ENCODE measurements around the gene ABLIM3. TPM values are rescaled to one million over a fixed set of nuclear protein-coding genes. Genes with fewer than 3 reads are reported as not detected.

The ABLIM3 gene
- total RNA-seq, 2 experiments from 2014 or later = not detected

DNA sequence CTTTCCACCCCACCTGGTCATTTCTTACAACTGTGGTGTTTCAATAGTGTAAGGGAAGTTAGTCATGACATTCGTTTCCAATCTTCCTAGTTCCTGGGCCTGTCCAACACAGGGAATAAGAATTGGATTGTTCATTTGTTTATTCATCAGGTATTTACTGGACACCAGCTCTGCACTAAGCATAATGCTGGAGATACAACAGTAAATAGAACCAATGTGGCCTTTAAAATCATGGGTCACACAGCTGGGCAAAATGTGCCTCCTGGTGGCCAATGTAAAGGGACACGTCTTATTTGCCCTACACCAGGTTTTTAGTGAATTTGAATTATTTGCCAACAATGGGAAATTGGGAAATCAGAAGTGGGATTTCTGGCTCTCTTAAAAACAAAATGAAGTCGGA, 10.4 kb downstream of the ABLIM3 start:
- DNase-seq (no peak), ATAC-seq (no peak)
- H3K27me3 Mint-ChIP-seq (ENCODE audit: low read depth) = peaks cover 9% of the 10 kb centered on the region
- no peaks in the 10 kb centered on the region for H3K4me1 Mint-ChIP-seq (ENCODE audit: low read depth)
- H3K36me3 Mint-ChIP-seq (ENCODE audit: low read depth) = no peaks in the 10 kb centered on the region
- POLR2A ChIA-PET = no interaction called here
- no peaks in the 10 kb centered on the region for H3K9me3 Mint-ChIP-seq (ENCODE audit: insufficient read depth)
- CTCF ChIA-PET = no interaction called here
- H3K27ac Mint-ChIP-seq = no peak overlapping the region
- H3K4me3 Mint-ChIP-seq = no peak overlapping the region

DNA sequence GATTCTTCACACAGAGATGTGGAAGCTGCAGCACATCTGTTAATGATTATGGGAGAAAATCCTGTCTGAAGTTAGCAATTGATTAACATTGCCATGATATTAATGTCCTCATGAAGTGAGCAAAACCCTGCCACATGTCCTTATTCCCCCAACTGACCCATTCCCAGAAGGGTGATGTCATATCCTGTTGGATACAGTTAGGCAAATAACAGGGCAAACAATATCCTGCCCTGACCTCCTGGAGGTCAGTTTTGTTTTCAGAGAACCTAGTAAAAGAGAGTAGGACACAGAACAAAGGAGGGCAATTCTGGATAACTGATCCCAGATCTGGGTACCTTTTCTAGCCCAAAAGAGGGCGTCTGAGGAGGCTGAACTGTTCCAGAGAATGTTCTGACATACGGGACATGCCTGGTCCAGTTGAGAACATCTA, 11.0 kb downstream of the ABLIM3 start:
- no peak overlapping the region for H3K4me3 Mint-ChIP-seq

DNA sequence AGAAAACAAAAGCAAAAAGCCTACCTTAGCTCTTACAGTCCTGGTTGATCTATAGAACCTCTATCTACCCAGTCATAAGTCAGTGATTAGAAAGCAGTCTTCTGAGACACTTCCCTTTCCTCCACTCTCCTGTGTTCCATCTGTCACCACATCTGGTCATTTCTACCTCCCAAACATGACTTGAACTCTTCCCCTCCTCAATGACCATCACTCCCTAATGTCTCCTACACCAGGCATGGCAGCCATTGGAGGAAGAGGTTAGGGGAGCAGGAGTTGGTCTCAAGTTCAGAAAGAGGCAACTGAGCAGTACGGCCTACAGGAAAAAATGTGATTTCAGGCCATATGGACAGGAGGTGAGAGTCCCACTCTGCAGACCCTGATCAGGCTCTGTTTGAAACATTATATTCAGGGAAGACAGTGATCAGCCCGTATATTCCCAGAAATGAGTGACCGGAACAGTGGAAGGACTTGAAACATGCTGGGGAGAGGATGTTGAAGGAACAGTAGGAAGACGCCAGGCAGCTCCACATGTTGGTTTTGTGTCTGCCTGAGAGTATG, 12.0 kb downstream of the ABLIM3 start:
- no peak overlapping the region for H3K27ac Mint-ChIP-seq
- no peak overlapping the region for H3K4me3 Mint-ChIP-seq
- no peak for DNase-seq
- H3K27me3 Mint-ChIP-seq (ENCODE audit: low read depth) = peaks cover 12% of the 10 kb centered on the region
- ATAC-seq = no peak
- no peaks in the 10 kb centered on the region for H3K4me1 Mint-ChIP-seq (ENCODE audit: low read depth)
- H3K36me3 Mint-ChIP-seq (ENCODE audit: low read depth) = no peaks in the 10 kb centered on the region
- POLR2A ChIA-PET = no interaction called here
- H3K9me3 Mint-ChIP-seq (ENCODE audit: insufficient read depth) = no peaks in the 10 kb centered on the region
- CTCF ChIA-PET = no interaction called here

More for the DNA sequence above, 11.0 kb downstream of the ABLIM3 start:
- POLR2A ChIA-PET = no interaction called here
- DNase-seq (no peak), ATAC-seq (no peak)
- H3K27ac Mint-ChIP-seq = no peak overlapping the region
- no peaks in the 10 kb centered on the region for H3K9me3 Mint-ChIP-seq (ENCODE audit: insufficient read depth)
- no peaks in the 10 kb centered on the region for H3K36me3 Mint-ChIP-seq (ENCODE audit: low read depth)
- H3K27me3 Mint-ChIP-seq (ENCODE audit: low read depth) = peaks cover 9% of the 10 kb centered on the region
- no peaks in the 10 kb centered on the region for H3K4me1 Mint-ChIP-seq (ENCODE audit: low read depth)
- CTCF ChIA-PET = no interaction called here

DNA sequence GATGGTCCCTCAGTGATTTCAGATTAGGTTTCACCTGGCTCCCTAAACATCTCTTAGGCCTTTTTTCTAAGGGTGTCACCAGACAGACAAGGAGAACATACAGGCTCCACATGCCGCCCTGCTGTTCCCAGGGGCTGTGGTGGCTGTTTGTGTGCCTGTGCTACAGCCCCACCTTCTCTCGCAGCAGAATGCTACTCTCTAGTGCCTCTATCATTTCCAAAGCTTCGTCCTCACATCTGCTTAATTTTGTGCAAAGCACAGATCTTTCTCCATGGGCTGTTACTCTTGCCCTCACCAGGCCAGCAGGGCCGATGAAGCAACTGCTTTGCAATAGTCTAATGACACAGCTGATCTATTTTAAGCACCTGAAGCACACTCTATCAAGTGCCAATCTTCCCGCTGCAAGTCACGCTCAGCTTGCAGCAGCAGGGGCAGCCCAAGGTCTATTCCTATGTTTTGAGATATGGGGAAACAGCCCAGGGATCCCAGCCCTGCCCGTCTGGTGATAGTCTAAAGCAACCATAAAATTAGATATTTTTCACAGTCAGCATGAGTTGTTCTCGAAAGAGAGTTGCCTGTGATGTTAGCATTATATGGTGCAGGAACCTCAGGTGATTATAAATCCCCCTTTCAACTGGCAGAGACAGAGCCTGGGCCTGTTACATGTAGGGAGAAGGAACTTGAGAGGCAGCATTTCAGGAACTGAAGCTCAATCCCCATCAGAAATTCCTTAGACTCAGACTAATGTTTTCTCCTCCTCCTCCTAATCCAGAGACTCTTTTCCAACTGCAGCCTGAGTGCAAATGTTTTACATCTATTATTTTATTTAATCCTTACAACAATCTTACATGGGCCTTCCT, 12.7 kb downstream of the ABLIM3 start:
- ChIA-PET CTCF (no interaction called here), POLR2A (no interaction called here)
- Mint-ChIP-seq H3K27ac (no peak overlapping the region), H3K4me1 (ENCODE audit: low read depth) (no peaks in the 10 kb centered on the region), H3K27me3 (ENCODE audit: low read depth) (peaks cover 14% of the 10 kb centered on the region), H3K36me3 (ENCODE audit: low read depth) (no peaks in the 10 kb centered on the region), H3K9me3 (ENCODE audit: insufficient read depth) (no peaks in the 10 kb centered on the region), H3K4me3 (no peak overlapping the region)
- ATAC-seq (no peak), DNase-seq (no peak)

DNA sequence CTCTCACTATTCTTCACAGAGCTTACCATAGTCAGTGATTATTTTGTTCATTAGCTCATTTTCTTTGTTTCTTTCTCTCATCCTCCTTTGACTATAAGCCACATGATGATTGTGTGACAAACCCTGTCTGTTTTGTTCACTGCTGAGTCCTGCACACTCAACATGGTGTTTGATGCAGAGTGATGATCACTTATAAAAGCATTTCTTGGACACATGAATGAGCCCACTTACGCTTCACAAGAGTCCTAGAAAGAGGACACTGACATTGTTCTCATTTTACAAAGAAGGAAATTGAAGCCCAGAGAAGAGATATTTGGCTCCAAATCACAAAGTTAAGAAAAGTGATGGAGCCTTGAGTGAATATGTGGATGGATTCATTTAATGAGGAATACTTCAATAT, 13.4 kb downstream of the ABLIM3 start:
- H3K4me1 Mint-ChIP-seq (ENCODE audit: low read depth) = no peaks in the 10 kb centered on the region
- POLR2A ChIA-PET = no interaction called here
- CTCF ChIA-PET = no interaction called here

DNA sequence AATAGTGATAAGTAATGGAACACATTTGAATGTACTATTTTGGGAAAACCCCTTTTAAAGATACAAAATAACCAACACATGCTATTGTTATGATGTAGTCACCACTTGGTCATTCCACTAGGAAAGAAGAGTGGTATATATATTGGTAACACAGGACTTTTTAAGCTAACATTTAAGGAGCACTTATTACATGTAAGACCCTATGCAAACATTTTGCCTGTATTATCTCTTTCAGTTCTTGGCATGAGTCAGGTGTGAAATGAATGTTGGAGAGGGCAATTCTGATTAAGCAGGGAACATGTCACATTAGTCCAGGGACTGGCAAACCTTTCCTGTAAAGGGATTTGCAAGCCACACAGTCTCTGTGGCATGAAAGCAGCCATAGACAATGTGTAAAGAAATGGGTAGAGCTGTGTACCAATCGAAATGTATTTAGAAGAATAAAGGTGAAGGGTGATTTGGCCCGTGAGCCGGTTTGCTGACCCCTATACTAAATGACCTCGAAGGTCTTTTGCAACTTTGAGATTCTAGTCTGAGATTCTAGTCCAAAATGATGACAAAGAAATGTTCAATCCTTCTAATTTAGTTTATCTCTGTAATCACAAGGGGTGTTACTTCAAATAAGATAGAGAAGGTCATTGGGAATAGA, 15.3 kb downstream of the ABLIM3 start:
- no peak for ATAC-seq
- no peak for DNase-seq
- no peak overlapping the region for H3K27ac Mint-ChIP-seq

More for the DNA sequence above, 13.4 kb downstream of the ABLIM3 start:
- Mint-ChIP-seq H3K4me3 (no peak overlapping the region), H3K27me3 (ENCODE audit: low read depth) (peaks cover 17% of the 10 kb centered on the region), H3K9me3 (ENCODE audit: insufficient read depth) (no peaks in the 10 kb centered on the region), H3K27ac (no peak overlapping the region), H3K36me3 (ENCODE audit: low read depth) (no peaks in the 10 kb centered on the region)
- ATAC-seq (no peak), DNase-seq (no peak)

DNA sequence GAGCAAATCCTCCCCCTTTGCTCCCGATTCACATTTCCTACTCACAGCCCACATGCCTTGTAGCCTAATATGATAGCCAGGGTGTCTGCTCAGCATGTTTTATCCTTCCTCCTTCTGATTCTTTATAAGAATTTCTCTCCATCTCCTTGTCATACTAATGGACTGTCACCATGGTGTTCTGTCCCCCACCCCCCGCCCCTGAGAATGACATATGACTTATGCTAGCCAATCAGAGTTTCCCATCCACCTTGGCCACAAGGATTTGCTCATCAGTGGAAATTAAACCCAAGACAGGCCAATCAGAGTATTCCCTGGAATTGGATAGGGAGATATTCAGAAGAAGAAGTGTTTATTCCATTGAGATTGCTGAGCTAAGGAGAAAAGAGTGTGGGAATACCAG, 16.0 kb downstream of the ABLIM3 start:
- POLR2A ChIA-PET = no interaction called here
- ATAC-seq = no peak
- no peaks in the 10 kb centered on the region for H3K9me3 Mint-ChIP-seq (ENCODE audit: insufficient read depth)
- no peaks in the 10 kb centered on the region for H3K4me1 Mint-ChIP-seq (ENCODE audit: low read depth)
- no peak overlapping the region for H3K27ac Mint-ChIP-seq
- DNase-seq = no peak
- no peak overlapping the region for H3K4me3 Mint-ChIP-seq
- CTCF ChIA-PET = interaction anchor here (1.4 kb wide), 1 partner anchor 16 kb away, joined by 4 read pairs; the partner anchor contains the start of gene ABLIM3
- no peaks in the 10 kb centered on the region for H3K36me3 Mint-ChIP-seq (ENCODE audit: low read depth)
- peaks cover 17% of the 10 kb centered on the region for H3K27me3 Mint-ChIP-seq (ENCODE audit: low read depth)

More for the DNA sequence above, 15.3 kb downstream of the ABLIM3 start:
- no peaks in the 10 kb centered on the region for H3K4me1 Mint-ChIP-seq (ENCODE audit: low read depth)
- ChIA-PET CTCF (interaction anchor here (0.7 kb wide), 1 partner anchor 108 kb away, joined by 3 read pairs; no protein-coding TSS in a partner anchor), POLR2A (no interaction called here)
- no peaks in the 10 kb centered on the region for H3K9me3 Mint-ChIP-seq (ENCODE audit: insufficient read depth)
- no peak overlapping the region for H3K4me3 Mint-ChIP-seq
- peaks cover 17% of the 10 kb centered on the region for H3K27me3 Mint-ChIP-seq (ENCODE audit: low read depth)
- H3K36me3 Mint-ChIP-seq (ENCODE audit: low read depth) = no peaks in the 10 kb centered on the region

DNA sequence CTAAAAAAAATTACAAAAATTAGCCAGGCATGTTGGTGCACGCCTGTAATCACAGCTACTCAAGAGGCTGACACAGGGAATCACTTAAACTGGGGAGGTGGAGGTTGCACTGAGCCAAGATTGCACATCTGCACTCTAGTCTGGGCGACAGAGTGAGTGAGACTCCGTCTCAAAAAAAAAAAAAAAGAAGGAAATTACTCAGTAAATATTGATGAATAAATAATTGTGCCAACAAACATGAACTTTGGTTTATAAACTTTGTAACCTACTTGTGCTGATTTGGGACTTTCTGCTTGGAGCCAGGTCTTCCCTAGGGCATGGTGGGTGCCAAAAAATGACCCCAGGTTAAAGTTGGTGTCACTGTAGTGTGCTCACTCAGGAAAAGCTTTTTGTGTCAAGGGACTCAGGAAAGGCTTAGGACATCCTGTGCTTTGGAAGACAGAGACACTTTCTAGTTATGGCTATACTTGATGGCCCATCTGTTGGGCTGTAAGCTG, 19.0 kb downstream of the ABLIM3 start:
- Mint-ChIP-seq H3K27me3 (ENCODE audit: low read depth) (peaks cover 19% of the 10 kb centered on the region), H3K4me3 (no peak overlapping the region), H3K9me3 (ENCODE audit: insufficient read depth) (no peaks in the 10 kb centered on the region), H3K27ac (no peak overlapping the region), H3K36me3 (ENCODE audit: low read depth) (no peaks in the 10 kb centered on the region), H3K4me1 (ENCODE audit: low read depth) (no peaks in the 10 kb centered on the region)
- CTCF ChIA-PET = interaction anchor here (0.9 kb wide), 1 partner anchor 45 kb away, joined by 3 read pairs; no protein-coding TSS in a partner anchor
- ATAC-seq (no peak), DNase-seq (no peak)
- POLR2A ChIA-PET = no interaction called here

DNA sequence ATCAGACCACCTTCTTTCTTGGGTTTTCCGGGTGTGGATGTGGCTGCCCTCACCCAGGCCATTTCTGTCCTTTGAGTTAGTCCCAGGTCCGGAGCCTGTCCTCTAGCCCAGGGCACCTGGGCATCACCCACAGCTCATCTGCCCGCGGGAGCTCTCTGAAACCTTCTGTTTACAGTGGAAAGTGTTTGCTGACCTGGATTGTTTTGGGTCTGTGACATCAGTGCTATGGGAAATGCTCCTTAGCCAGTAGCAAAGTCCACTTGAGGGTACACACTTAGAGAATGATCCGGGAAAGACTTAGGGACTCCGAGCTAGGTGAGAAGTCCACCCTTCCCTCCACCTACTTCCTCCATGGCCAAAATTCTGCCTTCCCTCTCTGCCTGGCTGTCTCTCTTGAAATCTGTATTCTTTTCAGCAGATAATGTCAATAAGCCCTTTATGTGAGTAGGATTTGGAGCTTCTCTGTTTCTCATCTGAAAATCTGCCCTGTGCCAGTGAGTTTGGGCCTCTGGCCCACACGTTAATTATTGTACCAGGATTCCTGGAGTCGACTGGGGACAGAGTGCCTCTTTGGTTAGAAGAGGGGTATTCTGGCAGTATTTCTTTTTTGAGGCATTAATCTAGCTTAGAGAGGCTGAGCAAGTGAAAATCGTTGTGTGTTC, 19.9 kb downstream of the ABLIM3 start:
- H3K4me1 Mint-ChIP-seq (ENCODE audit: low read depth) = no peaks in the 10 kb centered on the region
- no peaks in the 10 kb centered on the region for H3K9me3 Mint-ChIP-seq (ENCODE audit: insufficient read depth)
- ChIA-PET POLR2A (no interaction called here), CTCF (interaction anchor here (0.9 kb wide), 1 partner anchor 46 kb away, joined by 3 read pairs; no protein-coding TSS in a partner anchor)
- DNase-seq = no peak
- no peak for ATAC-seq
- no peak overlapping the region for H3K4me3 Mint-ChIP-seq
- no peaks in the 10 kb centered on the region for H3K36me3 Mint-ChIP-seq (ENCODE audit: low read depth)
- peaks cover 15% of the 10 kb centered on the region for H3K27me3 Mint-ChIP-seq (ENCODE audit: low read depth)
- no peak overlapping the region for H3K27ac Mint-ChIP-seq

DNA sequence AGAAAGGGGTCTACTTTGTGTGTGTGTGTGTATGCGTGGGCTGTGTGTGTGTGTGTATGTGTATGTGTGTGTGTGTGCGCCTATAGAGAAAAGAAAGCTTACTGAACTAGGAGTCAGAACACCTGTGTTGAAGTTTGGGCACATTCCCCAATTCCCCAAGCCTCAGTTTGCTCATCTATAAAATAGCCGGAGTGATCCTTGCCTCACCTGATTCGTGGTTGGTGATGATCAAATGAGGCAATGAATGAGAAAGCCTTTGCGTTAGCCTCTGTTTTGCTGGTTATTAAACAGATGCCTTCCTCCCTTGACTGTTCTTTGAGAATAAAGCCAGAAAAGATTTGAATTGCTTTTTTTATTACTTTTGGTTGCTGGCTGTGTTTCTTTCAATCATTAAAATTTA, 20.6 kb downstream of the ABLIM3 start:
- no peak for ATAC-seq
- no peak for DNase-seq

DNA sequence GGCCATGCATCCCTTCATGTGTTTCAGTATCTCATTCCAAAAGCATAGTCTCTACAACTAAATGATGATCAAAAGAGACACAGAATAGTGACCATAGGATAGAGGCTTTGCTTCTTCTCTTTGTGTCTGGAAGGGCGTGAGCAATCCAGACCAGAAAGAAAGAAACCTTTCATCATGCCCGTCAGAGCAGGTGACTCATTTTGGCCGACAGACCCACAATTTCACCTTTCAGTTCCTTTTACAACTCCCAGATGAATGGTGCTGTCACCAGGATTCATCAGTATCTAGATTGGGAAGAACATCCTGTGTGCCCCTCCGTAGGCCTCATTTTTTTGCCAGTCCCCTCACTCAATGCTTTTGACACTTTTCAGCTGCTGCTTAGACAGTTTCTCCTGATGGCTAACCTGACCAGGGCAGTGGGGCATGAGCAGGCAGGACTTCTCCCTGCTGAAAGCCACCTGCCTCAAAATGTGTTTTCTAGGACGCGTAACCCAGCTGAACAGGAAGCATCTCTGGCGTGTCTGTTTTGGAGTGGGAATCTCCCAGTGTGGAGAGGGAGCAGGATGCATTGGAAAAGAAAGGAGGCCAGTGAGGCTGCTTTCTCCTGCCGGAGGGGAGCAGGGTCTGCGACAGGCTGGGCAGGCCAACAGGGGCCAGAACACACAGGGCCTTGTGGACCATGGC, 21.2 kb downstream of the ABLIM3 start:
- no peaks in the 10 kb centered on the region for H3K9me3 Mint-ChIP-seq (ENCODE audit: insufficient read depth)
- DNase-seq (no peak), ATAC-seq (no peak)
- CTCF ChIA-PET = no interaction called here
- no peak overlapping the region for H3K27ac Mint-ChIP-seq
- POLR2A ChIA-PET = no interaction called here
- H3K27me3 Mint-ChIP-seq (ENCODE audit: low read depth) = peaks cover 14% of the 10 kb centered on the region
- no peaks in the 10 kb centered on the region for H3K4me1 Mint-ChIP-seq (ENCODE audit: low read depth)
- no peaks in the 10 kb centered on the region for H3K36me3 Mint-ChIP-seq (ENCODE audit: low read depth)
- no peak overlapping the region for H3K4me3 Mint-ChIP-seq

More for the DNA sequence above, 20.6 kb downstream of the ABLIM3 start:
- ChIA-PET CTCF (no interaction called here), POLR2A (no interaction called here)
- no peaks in the 10 kb centered on the region for H3K4me1 Mint-ChIP-seq (ENCODE audit: low read depth)
- no peak overlapping the region for H3K27ac Mint-ChIP-seq
- H3K9me3 Mint-ChIP-seq (ENCODE audit: insufficient read depth) = no peaks in the 10 kb centered on the region
- H3K36me3 Mint-ChIP-seq (ENCODE audit: low read depth) = no peaks in the 10 kb centered on the region
- H3K4me3 Mint-ChIP-seq = no peak overlapping the region
- H3K27me3 Mint-ChIP-seq (ENCODE audit: low read depth) = peaks cover 14% of the 10 kb centered on the region

Measured in activated CD8-positive, alpha-beta T cell treated with anti-CD3 and anti-CD28 coated beads, Interleukin-2, amount 10 ng/mL, durations not matched to agents 7 days and 5 days (primary cell).